Stimulated activated CD4-positive, alpha-beta T cell treated with anti-CD3 and anti-CD28 coated beads, Interleukin-4, amount 100 ng/mL, for 48 hours (primary cell): Measurements from ENCODE around the gene KLHL21.
"Not testable (repeated sequence)": the region's sequence is repeated elsewhere in the genome, so short reads cannot be mapped to it uniquely, and the experiment has no call there.

Experiments
- DNase-seq, 2 donors: peaks; one replicate each; pipeline ENCODE4 v3.0.0-alpha.2; 2020; ENCODE audit warnings: low read depth in 2 of 2

The KLHL21 gene

DNA sequence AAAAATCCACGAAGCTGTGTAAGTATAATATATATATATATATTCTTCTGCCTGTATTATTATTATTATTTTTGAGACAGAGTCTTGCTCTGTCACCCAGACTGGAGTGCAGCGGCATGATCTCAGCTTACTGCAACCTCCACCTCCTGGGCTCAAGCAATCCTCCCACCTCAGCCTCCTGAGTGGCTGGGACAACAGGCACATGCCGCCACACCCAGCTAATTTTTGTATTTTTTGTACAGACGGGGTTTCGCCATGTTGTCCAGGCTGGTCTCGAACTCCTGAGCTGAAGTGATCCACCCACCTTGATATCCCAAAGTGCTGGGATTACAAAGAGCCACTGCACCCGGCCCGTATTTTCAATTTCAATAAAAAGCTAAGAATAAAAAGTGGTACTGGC is 2.7 kb downstream of the KLHL21 start:
- not testable (repeated sequence) for DNase-seq

DNA sequence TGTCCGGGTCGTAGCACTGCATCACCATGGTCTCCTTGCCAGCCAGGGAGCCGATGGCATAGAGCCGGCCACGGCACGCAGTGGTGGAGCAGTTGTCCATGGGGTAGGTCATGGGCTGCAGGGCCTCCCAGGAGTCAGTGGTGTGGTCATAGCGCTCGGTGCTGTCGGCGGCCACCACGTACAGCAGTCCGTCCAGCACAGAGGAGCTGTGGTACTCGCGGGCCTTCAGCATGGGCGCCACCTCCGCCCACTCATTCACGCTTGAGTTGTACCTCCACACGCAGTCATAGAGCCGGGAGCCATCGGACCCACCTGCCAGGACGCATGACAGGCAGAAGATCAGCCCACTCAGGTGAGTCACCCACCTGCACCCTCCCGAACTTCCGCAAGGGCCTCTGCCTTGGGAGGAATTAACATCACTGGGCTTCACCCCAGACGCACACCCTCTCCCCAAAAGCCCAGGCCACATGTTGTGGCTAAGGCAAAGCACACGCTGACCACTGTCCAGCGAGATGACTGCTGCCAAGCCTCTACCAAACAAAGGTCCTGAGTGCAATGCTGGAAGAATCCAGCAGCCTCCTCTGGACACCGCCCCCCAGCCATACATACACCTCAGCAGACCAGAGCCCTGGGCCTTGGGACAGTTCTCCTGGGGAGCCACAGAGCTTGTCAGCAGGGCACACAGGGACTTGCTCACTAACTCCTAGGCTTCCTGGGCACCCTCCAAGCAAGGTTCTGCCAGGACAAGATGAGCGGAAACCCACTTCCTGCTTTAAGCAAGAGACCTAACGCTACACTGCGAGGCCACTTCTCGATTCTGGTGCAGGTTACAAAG is 3.3 kb downstream of the KLHL21 start:
- DNase-seq = peak; percentile 44 to 47

DNA sequence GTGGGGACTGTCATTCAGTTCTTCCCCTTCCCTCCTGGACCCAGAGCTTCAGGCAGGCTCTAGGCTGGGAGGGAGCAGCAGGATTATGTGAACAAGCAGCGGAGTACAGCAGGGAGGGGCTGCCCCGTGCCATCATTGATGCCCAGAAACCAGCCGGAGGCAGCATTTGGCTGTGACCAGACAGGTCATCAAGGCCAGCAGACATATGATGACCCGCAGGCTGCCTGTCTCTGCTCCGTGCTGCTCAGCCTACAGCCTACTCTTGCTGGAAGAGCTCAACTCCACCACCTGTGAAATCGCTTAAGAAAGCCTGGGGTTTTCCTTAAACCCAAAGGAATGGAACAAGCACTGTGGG is 4.9 kb downstream of the KLHL21 start:
- no peak for DNase-seq

DNA sequence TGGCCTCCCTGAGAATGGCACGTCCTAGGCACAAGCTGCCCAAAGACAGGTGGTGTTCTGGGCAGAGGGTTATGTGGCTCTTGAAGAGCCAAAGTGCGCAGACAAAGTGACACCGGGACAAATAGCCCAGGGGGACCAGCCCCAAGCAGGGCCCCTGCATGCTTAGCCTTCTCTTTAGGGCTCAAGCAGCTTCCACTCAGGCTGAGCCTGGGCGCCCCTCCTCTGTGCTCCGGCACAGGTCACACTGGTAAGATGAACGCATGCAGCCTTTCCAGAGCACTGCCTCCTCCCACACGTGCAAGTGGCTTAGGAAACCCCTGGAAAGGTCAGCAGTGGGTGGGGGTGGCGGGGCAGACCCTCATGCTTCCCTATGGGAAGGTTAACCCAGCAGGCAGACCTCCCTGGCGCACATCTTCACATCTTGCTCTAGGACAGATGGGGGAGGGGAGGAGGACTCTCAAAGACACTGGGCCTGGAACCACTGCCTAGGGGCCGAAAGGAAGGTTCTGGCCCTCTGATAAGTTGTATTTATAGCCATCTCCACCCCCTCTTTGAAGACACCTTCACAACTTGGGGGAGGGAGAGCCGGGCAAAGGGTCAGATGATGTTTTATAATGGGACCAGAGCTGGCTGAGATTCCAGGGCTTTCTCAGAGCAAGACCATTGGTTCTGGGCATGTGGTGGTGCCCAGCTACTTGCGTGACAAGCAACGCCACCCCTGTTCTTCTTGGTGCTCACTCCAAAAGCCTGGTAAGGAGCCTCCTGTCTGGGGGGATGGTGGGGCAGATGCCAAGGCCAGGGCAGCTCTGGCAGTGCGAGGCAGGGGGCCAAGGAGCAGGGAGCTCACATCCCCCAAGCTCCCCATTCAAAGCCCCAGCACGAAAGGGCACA is 5.5 kb downstream of the KLHL21 start:
- DNase-seq = no peak

DNA sequence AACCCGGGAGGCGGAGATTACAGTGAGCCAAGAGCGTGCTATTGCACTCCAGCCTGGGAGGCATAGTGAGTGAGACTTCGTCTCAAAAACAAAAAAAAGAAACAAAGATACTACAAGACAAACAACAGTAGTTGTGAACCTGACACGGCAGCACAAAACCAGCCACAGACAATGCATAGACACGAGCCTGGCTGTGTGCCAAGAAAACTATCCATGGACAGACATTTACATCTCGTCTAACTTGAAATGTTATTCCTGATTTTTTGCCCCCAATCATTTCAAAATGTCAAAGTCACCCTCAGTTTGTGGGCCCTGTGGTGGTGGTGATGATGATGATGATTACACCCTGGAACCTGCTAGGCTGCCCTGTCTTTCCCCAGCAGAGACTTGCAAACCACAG is 6.3 kb downstream of the KLHL21 start:
- no peak for DNase-seq

DNA sequence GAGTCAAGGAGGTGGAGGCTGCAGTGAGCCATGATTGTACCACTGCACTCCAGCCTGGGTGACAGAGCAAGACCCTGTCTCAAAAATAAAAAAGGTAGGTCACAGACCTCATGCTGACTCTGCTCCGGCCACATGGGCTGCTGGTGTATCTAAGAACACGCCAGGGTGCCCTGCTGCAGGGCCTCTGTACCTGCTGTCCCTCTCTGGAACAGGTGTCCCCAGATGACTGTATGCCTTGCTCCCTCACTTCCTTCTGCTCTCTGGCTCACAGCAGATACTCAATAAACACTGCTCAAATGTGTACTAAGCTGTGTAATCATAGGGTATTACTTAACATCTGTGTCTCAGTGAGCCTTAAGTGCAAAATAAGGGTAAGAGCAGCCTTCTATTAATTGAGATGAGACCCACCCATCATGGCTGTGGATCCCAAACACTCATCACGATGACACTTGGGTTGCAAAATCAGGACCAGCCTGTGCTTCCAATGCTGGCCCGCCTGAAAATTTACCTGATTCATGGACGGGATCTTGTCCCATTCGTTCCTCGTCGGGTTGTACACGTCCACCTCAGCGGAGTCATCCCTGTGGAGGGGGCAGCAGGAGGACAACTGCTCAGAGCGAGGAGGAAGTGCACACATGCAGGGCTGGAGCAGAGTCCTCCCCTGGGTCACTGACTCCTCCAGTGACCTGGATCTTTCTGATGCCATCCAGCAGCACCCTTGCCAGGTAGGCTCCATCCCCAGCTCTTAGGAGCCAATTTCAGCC is 7.5 kb downstream of the KLHL21 start:
- DNase-seq = no peak

DNA sequence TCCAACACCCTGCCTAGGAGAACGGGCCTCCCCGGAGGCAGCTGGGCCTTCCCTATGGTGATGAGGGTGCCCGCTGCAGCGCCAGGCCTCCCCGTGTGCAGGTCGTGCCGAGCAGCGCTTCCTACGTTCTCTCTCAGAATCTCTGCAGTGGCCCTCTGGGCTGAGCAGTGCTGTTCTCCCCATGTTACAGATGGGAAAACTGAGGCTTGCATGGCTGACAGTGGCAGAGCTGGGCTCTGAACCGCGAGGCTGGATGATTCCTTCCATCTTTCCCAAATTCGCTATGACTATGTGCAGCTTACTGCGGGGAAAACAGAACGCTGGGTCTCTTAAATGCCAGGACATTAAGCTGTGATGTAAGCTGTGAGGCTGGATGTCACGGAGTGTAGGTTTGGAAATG is 8.9 kb downstream of the KLHL21 start:
- DNase-seq = no peak

DNA sequence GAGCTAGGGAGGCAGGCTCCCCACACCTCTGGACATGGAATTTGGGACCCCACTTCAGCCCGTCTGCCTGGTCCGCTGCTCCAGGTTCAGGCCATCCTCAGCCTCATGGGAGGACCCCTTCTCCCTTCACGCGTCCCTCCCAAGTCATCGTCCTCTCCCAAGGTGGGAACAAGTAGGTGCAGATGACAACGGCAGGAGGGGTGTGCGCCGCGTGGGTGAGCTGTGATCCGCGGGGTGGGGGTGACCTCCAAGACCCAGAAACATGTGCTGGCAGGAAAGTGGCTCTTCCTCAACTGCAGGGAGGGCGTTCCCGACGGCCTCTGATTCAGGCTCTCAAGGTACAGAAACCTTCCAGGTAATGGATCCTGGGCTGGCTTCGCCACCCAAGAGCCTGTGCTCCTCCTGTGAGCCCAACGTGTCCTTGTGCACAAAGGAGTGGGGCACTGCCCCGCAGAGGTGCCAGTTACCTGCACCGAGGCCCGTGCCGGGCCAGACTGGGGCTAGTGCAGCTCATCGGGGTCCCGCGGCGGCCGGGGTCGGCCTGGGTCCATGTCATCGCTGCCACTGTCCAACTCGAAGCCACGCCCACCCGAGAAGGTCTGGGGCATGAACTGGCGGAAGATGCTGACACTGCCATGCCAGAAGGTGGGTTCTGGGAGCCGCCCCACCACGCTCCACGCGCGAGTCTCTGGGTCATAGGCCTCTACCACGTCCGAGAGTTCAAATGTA is 9.6 kb downstream of the KLHL21 start:
- DNase-seq = no peak

DNA sequence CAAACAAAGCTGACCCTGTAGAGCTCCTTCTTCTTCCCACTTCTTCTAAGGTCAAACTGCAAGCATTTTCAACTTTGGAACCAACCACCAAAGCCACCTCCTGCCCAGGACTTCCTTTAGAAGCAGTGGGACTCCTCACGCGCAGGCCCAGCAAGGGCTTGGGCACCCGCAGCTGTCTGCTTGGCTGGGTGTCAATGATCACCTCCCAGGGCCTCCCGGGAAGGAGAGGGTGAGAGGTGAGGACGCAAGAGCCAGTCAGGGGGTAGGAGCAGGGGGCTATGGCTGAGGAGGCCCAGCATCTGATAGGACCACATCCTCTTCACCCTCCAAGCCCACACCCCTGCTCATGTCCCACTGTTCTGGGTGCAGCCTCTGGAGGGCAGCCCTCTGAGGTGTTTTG is 10.2 kb downstream of the KLHL21 start:
- no peak for DNase-seq

DNA sequence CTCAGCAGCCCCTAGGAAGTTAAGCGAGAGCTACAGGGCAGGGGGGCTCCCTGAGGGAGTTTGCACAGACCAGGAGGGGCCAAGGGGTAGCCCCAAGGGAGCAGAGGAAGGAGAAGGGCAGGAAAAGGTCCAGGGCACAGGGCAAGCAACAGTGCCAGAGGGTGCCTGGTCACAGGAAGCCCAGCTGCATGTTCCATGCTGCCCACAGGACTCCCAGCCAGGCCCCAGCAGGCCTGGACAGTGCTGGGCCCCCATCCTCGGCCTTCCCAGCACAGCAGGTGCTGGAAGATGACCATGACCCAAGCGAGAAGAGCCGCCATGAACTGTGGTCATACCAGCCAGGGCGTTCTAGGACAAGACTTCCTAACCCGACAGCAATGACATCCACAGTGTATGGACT is 11.0 kb downstream of the KLHL21 start:
- DNase-seq = no peak

DNA sequence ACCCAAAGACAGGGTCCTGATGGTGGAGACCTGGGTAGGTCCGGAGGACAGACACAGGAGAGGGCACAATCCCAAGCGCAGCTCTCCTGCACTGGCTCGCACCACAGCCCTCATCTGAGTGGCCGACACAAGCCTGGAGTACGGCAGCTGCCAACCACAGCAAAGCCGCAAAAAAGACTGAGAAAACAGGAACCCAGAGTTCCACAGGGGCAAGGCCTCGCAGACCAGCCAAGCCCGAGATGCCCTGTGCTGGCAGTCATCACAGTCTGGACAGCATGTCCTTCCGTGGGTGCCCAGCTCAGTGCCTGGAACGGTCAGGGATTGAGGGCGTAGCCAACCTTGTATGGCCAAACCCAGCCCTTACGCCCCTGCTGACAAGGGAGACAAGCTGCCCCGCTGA is 11.4 kb downstream of the KLHL21 start:
- no peak for DNase-seq

DNA sequence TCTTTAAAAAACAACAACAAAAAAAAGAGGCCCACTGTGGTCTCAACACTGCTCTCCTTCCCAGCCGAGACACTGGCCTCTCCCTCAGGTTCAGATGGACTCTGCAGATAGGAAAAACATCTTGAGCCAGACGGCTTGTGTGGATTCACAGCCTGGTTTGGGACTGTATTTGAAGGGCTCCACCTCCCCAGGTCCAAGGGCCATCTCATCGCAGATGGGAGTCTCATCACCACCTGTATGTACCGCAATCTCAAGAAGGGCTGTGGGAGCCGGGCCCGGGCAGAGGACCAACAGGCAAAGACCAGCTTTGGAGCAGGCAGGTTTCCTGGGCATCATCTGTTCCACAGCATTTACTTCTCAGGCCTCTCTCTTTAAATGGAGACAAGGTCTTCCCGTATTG is 12.6 kb downstream of the KLHL21 start:
- DNase-seq = no peak

DNA sequence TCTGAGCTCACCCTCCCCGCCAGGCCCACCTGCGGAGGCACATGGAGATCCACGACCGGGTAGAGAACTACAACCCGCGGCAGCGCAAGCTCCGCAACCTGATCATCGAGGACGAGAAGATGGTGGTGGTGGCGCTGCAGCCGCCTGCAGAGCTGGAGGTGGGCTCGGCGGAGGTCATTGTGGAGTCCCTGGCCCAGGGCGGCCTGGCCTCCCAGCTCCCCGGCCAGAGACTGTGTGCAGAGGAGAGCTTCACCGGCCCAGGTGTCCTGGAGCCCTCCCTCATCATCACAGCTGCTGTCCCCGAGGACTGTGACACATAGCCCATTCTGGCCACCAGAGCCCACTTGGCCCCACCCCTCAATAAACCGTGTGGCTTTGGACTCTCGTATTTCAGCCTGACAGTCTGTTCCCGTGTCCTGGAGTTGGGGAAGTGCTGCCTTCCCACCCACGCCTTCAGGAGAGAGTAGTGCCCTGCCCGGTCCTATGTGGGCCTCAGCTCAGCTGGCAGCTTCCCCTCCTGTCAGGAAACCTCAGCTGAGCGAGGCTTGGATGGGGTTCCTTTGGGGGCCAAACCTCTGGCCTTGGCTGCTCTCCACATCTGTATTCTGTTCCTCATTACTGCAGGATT is 13.7 kb downstream of the KLHL21 start:
- DNase-seq = no peak

DNA sequence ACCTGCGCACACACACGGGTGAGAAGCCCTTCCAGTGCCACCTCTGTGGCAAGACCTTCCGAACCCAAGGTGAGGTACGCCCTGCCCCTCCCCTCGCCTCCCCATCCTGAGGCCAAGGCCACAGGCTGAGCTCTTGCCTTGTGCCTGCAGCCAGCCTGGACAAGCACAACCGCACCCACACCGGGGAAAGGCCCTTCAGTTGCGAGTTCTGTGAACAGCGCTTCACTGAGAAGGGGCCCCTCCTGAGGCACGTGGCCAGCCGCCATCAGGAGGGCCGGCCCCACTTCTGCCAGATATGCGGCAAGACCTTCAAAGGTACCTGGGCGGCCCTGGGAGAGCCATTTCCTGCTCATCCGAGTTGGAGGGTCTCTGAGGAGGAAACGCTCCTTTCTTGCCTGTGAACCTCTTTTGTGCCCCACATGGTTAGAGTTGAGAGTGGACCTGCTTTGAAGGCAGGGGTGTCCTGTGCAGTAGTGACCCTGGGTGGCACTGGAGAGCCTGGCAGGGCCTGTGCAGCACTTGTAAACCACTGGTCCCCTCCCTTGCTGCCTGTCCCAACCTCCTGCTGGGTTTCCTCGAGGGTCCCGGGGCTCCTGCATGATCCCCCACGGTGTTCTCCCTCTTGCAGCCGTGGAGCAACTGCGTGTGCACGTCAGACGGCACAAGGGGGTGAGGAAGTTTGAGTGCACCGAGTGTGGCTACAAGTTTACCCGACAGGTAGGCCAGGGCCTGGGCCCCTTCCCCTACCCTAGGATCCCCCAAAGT is 14.4 kb downstream of the KLHL21 start:
- DNase-seq = no peak

DNA sequence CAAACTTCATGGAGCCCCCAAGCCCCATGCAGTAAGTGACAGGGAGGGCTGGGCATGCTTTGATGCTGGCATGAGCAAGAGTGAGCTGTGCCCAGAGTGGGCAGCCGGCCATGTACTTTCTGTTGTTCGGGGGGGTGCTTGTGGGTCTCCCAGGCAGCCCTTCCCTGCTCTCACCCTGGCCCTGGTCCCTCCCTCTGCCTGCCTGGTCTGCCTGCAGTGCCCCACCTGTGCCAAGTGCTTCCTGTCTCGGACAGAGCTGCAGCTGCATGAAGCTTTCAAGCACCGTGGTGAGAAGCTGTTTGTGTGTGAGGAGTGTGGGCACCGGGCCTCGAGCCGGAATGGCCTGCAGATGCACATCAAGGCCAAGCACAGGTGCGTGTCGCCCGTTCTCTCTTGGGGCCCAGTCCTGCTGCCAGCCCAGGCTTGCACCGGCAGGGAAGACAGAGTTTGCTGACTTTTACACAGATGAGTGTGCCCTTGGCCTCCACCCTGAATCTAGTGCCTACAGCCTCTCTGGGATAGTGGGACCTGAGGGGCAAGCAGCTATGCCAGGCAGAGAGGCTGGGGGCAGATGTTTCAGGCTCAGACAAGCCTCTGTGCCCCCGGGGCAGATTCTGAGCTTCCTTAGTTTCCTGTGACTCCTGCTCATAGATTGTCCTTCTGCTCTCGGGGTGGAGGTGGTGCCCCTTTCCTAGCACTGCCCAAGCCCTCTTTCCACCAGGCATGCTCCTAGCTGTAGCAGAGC is 15.2 kb downstream of the KLHL21 start:
- DNase-seq = no peak

DNA sequence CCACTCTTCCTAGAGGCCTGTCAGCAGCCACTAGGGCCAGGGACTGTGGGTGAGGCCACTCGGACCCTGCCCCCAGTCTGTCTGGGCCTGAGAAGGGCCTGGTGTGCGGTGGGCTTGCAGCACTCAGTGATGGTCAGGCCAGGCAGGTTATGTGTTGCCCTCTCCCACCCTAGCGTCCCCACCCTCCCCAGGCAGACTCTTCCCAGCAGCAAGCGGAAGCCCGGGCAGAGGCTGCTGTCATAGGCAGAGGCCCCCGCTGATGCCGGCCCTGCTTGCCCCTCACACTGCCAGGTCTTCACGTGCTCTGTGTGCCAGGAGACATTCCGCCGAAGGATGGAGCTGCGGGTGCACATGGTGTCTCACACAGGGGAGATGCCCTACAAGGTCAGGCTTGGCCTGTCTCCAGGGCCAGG is 16.3 kb downstream of the KLHL21 start:
- no peak for DNase-seq

DNA sequence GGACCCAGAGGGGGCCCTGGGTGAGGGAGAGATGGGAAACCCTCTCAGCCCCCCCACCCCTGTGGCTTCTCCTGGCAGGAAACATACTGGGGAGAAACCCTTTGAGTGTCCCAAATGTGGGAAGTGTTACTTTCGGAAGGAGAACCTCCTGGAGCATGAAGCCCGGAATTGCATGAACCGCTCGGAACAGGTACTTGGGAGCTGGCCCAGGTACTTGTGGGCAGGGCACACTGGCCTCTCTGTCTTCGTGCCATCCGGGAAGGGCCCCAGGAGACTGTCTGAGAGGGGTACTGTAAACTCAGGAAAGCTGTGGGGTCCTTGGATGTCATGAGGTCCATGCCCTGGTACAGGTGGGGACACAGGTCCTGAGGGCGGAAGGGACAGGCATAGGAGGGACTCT is 16.8 kb downstream of the KLHL21 start:
- DNase-seq = no peak

DNA sequence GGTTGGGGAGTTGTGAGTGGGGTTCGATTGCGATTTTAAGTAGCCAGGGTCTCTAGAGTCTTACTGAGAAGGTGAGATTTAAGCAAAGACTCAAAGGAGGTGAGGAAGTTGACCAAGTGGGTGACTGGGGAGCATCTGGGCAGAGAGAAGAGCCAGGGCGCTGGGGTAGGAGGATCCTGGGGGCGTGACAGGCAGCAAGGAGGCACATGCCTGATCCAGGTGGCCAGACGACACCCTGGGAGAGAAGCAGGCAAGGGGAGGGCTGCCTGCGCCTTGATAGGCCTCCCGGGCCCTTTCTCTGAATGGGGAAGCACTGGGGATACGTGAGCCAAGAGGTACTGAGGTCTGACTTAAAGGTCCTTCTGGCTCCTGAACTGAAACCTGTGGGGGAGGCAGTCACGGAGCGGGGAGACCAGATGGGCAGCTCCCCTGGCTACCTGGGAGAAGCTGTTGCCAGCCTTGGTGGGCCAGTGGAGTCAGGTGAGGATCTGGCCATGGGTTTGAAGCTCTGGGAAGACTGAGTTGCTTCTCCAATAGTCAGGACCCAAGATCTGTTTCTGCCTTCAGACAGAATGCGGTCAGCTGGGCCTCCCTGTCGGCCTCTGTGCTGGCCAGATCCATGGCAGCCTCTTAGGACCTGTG is 17.5 kb downstream of the KLHL21 start:
- DNase-seq = no peak
